Medulla oblongata (tissue), 1 donor: ENCODE data around the gene CCNJL.
A peak's percentile ranks its signal among the peaks of the same experiment; 100 is the strongest.
"Not testable (repeated sequence)": the region's sequence is repeated elsewhere in the genome, so short reads cannot be mapped to it uniquely, and the experiment has no call there.

ENCODE experiments used
- DNase-seq: peaks from one replicate; pipeline ENCODE4 v3.0.0-alpha.2; 2015; ENCODE audit errors: extremely low spot score

Gene CCNJL

DNA sequence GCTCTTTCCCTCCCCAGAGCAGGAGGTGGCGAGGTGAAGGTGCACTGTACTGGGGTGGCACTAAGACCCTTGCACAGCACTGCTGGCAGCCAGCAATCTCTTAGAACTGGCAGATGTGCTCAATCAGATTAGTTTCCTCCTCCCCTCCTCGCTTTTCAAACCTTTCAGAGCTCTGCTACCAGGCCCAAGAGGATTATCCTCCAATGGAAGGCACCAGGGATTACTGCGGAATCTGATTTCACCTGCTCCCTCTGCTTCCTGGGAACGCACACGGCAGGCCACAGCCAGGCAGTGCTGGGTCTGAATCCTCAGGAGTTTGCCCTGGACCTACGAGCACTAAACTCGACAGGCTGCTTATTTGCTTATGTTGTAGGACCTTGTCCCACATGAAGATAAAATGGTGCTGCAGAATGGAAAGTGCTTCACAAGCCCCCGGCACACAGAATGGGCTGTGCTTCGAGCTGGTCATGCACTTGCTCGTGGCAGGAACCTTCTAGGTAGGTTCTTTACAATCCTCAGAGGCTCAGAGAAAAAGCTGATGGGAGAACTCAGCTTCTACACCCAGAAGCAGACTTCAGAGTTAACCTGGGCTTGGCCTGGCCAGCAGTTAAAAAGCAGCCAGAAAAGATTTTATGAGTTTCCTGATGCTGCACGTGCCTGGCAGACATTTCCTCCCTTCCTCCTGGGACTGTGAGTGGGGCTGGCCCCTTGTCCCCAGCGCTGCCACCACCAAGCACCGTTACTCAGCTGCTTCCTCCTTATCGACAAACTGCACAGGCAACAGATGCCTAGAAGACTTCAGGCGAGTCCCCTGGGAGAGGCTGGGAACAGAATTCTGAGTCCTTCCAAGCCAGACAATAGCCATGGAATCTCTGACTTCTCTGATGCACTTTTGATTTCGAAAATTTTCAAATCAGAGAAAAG, 50.0 kb downstream of the CCNJL start:
- DNase-seq = no peak

DNA sequence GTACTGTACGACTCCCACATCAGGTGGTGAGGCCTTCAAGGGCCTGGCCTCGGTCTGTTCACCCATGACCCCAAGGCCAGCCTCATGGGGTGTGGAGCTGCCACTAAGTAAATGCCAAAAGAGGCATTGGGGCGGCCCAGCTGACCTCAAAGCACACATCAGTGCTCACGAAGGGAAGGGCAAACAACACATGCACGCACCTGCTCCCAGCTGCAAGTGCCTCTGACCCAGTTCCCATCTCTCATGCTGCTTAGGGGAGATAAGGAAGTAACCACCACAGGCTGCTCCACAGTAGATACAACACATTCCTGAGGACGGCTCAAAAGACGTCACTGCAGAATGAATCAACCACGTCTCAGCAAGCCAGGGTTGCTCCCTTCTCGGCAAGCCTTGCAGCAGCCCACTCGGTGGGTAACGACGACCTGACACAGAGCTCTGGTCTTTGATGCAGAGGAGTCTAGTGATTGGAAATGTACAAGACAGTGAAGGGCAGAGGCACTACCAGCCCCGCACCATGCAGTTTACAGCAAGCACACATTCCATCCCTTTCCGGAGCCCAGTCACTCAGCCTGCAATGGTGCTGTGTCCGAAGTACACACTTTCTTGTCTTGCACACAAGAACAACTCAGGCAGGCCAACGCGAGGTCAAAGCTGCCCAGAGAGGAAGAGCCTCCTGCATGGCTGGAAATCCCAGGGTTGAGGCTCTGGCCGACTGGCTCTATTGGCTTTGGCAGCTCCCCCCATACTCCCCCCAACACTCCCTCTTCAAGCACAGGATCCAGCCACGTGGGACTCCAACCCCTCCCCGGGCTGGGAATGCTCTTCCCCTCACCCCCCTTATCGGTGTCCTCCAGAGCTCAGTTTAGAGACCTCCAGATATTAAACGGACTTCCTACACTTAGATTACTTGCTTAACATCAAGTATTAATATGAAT, 51.2 kb downstream of the CCNJL start:
- DNase-seq = no peak

DNA sequence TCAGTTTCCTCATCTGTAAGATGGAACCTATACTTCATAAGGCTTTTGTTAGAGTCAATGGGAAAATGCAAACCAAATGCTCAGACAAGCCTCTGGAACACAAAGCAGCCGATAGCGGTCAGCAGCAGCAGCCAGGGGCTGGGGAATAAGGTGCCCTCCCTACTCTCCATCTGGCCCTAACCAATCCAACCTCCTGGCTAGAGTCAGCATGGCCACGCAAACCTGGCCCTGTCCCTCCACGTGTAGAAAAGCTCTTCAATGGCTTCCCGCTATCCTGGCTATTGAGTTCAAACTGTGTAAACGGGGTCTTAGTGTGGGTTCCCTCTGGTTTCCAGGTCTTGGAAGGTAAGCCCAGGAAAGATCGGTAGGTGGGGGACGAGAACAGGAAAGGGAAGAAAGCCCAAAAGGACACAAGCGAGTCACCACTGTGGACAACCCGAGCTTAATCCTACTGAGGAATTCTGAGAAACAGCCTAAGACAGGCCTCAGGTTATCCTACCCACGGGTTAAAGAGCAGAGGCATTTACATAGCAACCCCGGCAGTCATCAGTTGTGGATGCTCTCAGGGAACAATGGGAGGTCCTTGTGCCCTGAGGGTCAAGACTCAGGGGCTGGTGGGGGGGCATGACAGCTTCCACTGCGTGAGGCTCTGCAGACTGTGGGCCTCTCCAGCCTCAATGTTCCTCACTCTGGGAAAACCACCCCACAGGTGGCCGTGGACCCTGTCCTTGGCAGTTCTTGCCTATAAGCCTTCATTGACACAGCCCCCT, 52.2 kb downstream of the CCNJL start:
- DNase-seq = no peak

DNA sequence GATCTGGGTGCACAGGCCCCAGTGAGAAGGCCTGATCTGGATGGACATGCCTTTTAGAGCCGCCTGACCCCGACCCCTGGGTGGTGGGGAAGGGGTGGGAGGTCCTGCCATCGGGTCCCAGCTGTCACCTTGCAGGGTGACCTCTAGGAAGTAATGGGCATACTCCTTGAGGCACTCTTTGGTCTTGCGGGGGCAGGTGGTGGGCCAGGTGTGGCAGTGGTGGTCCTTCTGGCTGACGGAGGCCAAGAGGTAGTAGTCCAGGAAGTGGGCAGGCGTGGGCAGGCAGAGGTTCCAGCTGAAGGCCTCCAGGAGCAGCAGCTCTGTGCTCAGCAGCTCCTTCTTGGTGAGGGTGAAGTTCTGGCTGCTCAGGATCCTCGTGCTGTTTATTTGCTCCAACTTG, 53.0 kb downstream of the CCNJL start:
- DNase-seq = no peak

DNA sequence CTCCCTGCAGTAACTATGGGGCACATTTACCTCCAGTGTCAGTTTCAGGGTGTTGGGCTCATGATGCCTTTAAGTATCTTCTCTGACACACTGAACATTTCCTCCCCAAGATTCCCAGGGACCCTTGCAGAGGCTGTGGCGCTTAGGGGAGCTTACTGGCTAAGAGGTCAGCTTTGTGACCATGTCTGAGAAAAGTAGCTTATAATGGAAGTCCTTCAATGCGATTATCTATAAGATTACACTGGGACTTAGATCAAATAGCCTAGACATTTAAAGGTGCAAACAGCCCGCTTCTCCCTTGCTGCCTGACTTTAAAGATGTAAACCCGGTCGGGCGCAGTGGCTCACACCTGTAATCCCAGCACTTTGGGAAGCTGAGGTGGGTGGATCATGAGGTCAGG, 57.7 kb downstream of the CCNJL start:
- no peak for DNase-seq

DNA sequence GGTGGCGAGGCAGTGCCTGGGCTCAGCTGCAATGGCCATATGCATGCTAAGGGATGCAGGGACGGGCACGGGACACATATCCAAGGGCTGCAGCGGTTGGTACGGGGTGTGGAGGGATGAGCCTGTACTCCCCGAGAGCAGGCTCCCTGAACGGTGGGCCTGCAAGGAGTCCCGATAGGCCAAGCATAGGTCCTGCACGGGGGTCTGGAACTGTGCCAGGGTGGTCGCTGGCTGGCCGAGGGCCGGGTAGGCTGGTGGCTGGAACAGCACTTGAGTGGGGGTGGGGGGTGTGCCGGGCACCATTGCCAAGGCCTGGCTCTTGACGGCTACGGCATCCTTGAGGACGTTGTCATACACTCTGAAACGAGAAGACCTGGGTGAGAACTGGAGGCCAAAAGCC, 58.9 kb downstream of the CCNJL start:
- no peak for DNase-seq

DNA sequence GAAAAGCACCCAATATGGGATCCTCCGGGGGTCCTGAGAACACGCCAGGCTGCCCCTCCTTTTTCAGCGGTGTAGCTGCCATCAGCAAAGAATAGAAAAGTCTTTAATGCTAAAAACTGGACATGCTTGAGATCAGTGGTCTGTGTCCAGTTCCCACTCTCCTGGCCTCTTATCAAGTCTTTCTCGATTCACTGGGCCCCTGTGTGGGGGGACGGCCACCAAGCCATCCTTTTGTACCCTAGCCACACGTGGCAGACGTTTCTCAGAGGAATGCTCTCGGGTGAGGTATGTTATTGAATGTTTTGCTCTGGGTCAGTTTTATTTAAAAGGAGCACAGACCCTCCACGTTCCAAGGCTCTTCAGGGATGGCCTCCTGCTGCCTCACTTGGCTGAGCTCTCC, 59.4 kb downstream of the CCNJL start:
- DNase-seq = no peak

DNA sequence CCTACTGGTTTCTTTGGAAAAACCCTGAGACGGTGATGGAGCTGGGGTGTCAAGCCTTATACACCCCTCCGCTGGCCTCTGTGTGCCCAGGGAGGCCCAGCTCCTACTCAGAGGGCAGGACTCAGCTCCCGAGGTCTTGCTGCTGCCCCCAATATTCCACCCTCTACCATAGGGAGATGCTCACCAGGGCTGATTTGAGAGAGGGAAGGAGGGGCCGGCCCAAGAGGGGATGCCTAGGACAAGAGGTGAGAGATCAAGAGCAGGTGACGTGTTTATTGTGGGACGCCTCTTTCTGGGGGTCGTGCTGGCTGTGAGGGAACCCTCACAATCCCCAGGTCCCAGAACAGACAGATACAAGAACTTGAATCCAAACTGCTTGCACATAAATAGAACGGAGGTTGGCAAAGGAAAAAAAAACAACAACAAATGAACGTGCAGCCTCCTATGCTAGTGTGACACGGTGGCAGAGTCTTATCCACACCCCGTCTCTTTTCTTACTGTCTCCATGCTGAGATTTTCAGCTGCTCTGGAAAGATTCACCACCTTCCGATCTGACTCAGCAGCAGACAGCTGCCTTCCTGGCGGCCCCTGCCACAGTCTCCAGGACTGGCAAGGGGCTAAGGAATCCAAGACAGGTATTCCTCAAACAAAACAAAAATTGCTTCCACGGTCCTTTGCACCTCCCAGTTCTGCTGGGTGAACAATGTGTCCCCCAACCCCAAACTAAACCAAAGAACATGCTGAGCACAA, 60.8 kb downstream of the CCNJL start:
- no peak for DNase-seq

DNA sequence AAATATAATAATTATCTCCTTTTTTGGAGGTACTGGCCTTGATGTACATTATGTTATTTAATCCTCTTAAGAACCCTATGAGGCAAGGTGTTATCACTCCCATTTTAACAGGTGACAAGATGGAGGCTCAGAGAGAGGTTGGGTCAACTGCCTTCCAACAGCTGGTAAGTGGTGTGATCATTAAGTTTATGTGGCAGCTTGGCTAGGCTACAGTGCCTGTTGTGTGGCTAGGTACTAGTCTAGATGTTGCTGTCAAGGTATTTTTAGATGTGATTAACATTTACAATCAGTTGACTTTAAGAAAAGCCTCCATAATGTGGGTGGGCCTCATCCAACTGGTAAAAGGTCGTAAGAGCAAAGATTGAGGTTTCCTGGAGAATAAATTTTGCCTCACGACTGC, 61.5 kb downstream of the CCNJL start:
- no peak for DNase-seq

DNA sequence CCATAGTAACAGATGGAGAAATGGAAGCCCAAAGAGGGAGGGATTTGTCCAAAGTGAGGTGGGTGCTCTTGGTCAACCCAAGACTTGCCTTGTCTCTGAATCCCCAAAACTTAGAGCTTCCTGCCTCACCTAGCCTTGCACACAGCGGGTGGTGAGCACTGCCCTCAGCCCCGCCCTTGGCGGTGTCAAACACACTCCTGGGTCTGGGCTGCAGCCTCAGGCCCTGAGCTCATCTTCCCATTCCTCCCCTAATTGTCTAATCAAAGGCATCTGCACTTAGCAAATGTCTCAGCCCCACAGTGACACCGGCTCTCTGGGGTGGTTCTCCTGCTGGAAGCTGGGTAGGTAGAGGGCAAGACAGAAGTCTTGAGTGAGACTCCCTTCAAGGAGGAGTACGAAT, 62.1 kb downstream of the CCNJL start:
- no peak for DNase-seq

DNA sequence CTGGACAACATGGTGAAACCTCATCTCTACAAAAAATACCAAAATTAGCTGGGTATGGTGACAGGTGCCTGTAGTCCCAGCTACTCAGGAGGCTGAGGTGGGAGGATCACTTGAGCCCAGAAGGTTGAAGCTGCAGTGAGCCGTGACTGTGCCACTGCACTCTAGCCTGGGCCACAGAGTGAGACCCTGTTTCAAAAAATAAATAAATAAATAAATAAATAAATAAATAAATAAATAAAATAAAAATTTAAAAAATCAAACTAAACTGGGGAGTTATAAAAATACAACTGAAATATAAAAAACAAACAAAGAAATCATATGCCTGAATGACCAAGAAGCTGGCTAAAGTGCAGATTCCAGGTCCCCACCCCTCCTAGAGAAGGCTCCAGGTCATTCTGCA, 62.8 kb downstream of the CCNJL start:
- DNase-seq = not testable (repeated sequence)

DNA sequence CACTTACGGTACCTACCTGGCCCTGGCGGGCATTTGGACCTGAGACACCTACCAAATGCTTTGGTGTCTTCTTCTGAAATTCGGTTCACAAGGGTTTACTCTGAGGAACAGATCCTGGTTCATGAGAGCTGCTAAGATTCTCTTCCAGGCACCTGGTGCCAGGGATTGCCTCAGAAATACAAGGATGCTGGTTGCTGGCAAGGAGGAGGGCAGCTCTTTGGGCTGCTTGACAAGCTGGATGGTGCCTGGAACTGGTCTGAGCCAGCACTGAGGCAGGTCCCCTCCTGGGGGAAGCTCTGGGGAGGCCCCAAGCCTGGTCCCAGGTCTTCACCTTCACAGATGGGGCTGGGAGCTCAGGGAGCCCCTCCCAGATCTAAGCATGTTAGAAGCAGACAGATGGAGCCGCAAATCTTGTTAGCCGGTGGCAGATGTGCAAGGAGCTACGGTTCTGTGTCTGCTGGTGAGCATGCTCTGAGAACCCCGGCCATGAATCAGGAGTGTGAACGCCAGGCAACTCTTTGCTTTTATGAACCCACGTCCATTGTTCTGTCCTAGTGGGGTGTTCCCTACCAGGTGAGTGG, 66.8 kb downstream of the CCNJL start:
- DNase-seq = no peak

DNA sequence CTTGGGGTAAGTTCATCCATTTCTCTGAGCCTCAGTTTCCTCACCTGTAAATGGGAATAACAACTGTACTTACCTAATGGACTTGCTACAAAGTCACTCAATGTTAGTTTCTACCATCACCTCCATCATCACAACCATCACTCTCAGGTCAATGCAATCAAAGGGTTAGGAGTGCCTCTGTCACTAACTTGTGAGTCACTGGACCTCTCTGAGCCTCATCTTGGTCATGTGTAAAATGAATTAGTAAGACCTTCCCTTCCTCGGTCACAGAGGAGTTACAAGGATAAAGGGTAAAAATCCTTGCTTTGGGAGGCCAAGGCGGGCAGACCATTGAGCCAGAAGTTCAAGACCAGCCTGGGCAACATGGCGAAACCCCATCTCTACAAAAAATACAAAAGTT, 70.2 kb downstream of the CCNJL start:
- DNase-seq = no peak

DNA sequence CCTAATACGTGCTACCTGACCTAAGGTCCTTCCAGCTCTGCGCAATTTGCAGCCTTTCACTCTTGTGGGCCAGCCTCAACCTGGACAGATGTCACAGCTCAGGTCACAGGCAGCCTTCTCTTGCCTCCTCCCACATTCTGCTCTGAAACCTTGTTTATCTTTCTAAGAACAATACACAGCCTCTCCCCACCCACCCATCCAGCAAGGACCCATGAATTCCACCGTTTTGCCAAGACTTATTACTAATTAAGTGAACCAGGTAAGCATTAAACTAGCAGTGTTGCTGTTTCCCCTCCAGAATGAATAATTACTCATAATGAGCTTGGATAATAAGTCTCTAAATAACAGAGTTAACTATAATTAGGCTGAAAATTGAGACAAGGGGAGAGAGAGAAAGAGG, 72.0 kb downstream of the CCNJL start:
- DNase-seq = no peak

DNA sequence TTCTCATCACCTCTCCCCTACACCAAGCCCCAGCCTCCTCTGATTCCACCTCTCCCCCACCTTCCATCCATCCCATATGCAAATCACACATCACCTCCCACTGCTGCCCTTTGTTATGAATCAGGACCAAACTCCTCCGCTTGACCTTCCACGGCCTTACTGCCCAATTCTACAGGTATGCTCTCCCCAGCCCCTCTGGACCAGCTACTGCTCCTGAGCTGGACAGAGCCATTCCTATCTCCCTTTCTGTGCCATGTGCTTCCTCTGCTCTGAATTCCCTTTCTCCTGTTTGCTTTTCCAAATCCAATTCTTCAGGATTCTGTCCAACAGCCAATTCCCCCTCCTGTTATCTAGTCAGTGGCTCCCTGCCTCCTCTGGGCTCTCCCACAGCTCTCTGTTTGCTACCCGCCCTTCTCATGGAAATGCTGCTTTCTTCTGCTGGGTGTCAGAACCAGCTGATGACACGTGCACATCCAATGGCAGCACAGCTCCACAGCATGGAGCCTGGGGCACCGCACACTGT, 74.7 kb downstream of the CCNJL start:
- DNase-seq = no peak

DNA sequence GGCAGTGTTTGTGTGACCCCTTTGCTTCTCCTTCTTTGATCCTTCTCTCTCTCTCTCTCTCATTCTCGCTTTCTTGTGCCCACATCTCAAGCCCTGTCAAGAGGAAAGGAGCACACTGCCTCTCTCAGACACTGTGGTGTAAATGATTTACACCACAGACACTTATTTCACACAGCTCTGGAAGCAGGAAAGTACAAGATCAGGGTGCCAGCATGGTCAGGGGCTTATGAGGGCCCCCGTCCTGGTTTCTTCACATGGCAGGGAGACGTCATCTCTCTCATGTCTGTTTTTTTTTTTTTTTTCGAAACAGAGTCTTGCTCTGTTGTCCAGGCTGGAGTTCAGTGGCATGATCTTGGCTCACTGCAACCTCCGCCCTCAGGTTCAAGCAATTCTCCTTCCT, 76.6 kb downstream of the CCNJL start:
- DNase-seq = no peak

DNA sequence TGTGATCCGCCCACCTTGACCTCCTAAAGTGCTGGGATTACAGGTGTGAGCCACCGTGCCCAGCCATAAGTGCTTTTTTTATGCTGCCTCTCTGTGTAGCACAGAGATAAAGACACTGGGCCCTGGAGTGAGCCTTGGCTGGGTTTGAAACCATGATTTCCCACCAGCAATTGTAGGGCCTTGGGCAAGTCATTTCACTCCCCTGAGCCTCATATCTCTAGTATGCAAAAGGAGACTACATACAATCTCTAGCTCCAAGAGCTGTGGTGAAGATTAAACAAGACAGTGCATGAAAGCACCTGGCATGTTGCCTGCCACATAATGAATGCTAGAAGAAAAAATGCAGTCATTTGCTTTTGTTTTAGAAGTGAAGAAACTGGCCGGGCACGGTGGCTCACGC, 79.1 kb downstream of the CCNJL start:
- DNase-seq = no peak

DNA sequence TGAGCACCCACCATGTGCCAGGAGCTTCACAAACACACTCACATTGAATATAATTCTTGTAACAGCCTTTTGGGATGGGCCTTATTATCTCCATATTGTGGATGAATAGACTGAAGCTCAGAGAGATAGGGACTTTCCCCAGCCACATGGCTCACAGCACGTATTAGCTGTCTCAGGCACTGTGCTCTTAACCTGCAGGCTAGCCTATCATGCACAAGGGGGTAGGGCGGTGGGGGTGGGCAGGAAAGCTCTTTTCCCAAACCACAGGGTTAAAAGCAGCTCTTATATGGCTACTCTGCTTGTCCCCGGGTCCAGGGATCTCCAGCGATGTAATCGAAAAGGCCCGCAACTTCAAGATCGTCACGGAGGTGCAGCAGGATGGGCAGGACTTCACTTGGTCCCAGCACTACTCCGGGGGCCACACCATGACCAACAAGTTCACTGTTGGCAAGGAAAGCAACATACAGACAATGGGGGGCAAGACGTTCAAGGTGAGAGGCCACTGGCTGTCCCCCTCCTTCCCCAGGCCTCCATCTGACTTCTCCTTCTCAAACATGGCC, 80.5 kb downstream of the CCNJL start:
- DNase-seq = no peak

DNA sequence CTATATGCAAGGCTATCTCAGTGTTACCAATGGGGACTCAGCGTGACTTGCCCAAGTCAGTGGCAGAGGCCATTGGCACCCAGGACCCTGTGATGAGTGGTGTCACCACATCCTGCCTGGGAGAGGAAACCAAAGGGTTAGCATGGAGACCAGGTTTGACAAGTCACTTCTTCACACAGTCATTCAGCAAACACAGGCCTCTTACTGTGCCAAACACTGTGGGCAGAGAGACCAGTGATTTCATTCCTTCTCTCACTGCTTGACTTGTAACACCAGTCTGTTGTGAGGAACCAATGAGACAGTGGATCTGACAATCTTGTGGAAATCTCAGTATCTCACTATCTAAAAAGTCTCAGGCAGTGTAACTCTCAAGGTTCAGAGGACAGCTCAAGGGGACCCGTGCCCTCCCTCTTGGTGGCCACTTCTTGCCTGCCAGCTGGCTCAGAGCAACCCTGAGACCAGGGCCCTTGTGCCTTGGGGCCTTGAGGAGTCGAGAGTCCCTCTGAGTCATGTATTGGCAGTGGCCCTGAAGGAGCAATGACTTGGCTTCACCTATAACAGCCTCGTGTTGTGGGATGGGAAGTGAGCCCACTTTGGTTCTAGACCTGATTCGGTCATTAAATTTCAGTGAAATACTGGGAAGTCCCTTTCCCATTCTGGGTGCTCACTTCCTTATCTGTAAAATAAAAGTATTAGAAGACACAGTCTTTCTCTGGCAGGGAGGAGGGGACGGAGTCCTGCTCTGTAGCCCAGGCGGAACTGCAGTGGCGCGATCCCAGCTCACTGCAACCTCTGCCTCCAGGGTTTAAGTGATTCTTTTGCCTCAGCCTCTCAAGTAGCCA, 81.5 kb downstream of the CCNJL start:
- peak; percentile 63 for DNase-seq
